ENCODE results near the gene DNMT3A.
A peak's percentile ranks its signal among the peaks of the same experiment; 100 is the strongest.

Gene DNMT3A

GRCh38 chr2:25373269-25373981 is 31.7 kb upstream of the DNMT3A start:
- no peak overlapping the region for H3K4me3 ChIP-seq (ENCODE audit: control insufficient read depth, low read depth, low read length)
- DNase-seq (ENCODE audit: low read depth) = no peak
- TF ChIP-seq CTCF (conservative IDR thresholded peaks at IDR 0.05; ENCODE audit: control insufficient read depth, insufficient read depth, low read depth, low read length) = no peak

- no peak for TF ChIP-seq CTCF (conservative IDR thresholded peaks at IDR 0.05; ENCODE audit: control insufficient read depth, insufficient read depth, low read depth, low read length)
- no peak overlapping the region for H3K4me3 ChIP-seq (ENCODE audit: control insufficient read depth, low read depth, low read length)
- no peak for DNase-seq (ENCODE audit: low read depth)
Observed at GRCh38 chr2:25372405-25373268, 30.9 kb upstream of the DNMT3A start.

- no peak overlapping the region for H3K4me3 ChIP-seq (ENCODE audit: control insufficient read depth, low read depth, low read length)
- TF ChIP-seq CTCF (conservative IDR thresholded peaks at IDR 0.05; ENCODE audit: control insufficient read depth, insufficient read depth, low read depth, low read length) = no peak
- DNase-seq (ENCODE audit: low read depth) = no peak
Observed at GRCh38 chr2:25371253-25372241, 29.8 kb upstream of the DNMT3A start.

- no peak overlapping the region for H3K4me3 ChIP-seq (ENCODE audit: control insufficient read depth, low read depth, low read length)
- DNase-seq (ENCODE audit: low read depth) = no peak
- no peak for TF ChIP-seq CTCF (conservative IDR thresholded peaks at IDR 0.05; ENCODE audit: control insufficient read depth, insufficient read depth, low read depth, low read length)
Observed at GRCh38 chr2:25369876-25370275, 28.2 kb upstream of the DNMT3A start.

- TF ChIP-seq CTCF (conservative IDR thresholded peaks at IDR 0.05; ENCODE audit: control insufficient read depth, insufficient read depth, low read depth, low read length) = no peak
- H3K4me3 ChIP-seq (ENCODE audit: control insufficient read depth, low read depth, low read length) = no peak overlapping the region
- no peak for DNase-seq (ENCODE audit: low read depth)
Observed at GRCh38 chr2:25369439-25369838, 27.7 kb upstream of the DNMT3A start.

- no peak overlapping the region for H3K4me3 ChIP-seq (ENCODE audit: control insufficient read depth, low read depth, low read length)
- no peak for TF ChIP-seq CTCF (conservative IDR thresholded peaks at IDR 0.05; ENCODE audit: control insufficient read depth, insufficient read depth, low read depth, low read length)
- DNase-seq (ENCODE audit: low read depth) = peak; percentile 62
Observed at GRCh38 chr2:25368660-25369059, 26.9 kb upstream of the DNMT3A start.

Measured in fibroblast of mammary gland (primary cell).